Placental pericyte (primary cell): ENCODE results near the gene GBX2. TPM values are rescaled to one million over a fixed set of nuclear protein-coding genes. Genes with fewer than 3 reads are reported as not detected.

Experiments used
- small RNA-seq: library from RNA; depleted of rRNA; stranded (forward); fragments of <200 nt; gene quantifications from one replicate; pipeline ENCODE3, GENCODE V24; 2012; ENCODE audit warnings: low replicate concordance
- total RNA-seq: library from RNA; depleted of rRNA; stranded (reverse); fragments of >200 nt; gene quantifications from 2 replicates; pipeline ENCODE4 v1.2.3, GENCODE V29; 2012

Gene GBX2
- total RNA-seq: 0.66 and 1.3 TPM in 2 replicates

GRCh38 chr2:236168110-236169080 is at the start of gene GBX2:
Gene GBX2, minus strand, starts transcription at chr2:236168386. Its CDS starts 415 bp downstream, at chr2:236167971.

Small RNAs within 50 kb of the gene (small RNA-seq; reads per million reads assigned to genes)
- gene RF00019 (not detected), gene RNU1-31P (not detected)

Other genes starting within 250 kb of the GBX2 start
- gene ASB18, start 96.0 kb upstream of the GBX2 start, total RNA-seq: not detected in 2 replicates